HepG2 (cell line): ENCODE measurements around the gene UBC. TPM values are rescaled to one million over a fixed set of nuclear protein-coding genes. Genes with fewer than 3 reads are reported as not detected.

Source experiments
- EEA1 ChIP-seq: sonication (generic); formaldehyde crosslinking; IDR thresholded peaks from 2 replicates; pipeline ENCODE4 v1.5.1; 2020; ENCODE audit warnings: mild to moderate bottlenecking, missing genetic modification reagents, borderline replicate concordance
- FOXA3 ChIP-seq: IDR thresholded peaks from 2 replicates; pipeline ENCODE4 v1.6.1; 2016; ENCODE audit warnings: missing genetic modification reagents, missing compliant biosample characterization
- HDAC2 ChIP-seq: sonication (generic); formaldehyde crosslinking; IDR thresholded peaks from 2 replicates; pipeline ENCODE4 v1.4.0; 2020; ENCODE audit warnings: missing genetic modification reagents
- HNF4A ChIP-seq: sonication (generic); formaldehyde crosslinking; IDR thresholded peaks from 2 replicates; pipeline ENCODE4 v1.4.0; 2020; ENCODE audit warnings: missing genetic modification reagents
- KAT2B ChIP-seq: fragments of 150-350 bp; IDR thresholded peaks from 2 replicates; pipeline ENCODE4 v1.6.1; 2014; ENCODE audit warnings: low read depth, low read length, borderline replicate concordance
- KDM2A ChIP-seq: sonication (generic); formaldehyde crosslinking; IDR thresholded peaks from 2 replicates; pipeline ENCODE4 v1.4.0; 2020; ENCODE audit warnings: low read depth, missing genetic modification reagents, borderline replicate concordance
- NCOA1 ChIP-seq: sonication (generic); formaldehyde crosslinking; IDR thresholded peaks from 2 replicates; pipeline ENCODE4 v1.9.0; 2021; ENCODE audit warnings: missing genetic modification reagents
- NFE2 ChIP-seq: sonication (generic); formaldehyde crosslinking; IDR thresholded peaks from 2 replicates; pipeline ENCODE4 v1.4.0; 2020; ENCODE audit warnings: missing genetic modification reagents
- SMAD9 ChIP-seq: sonication (generic); formaldehyde crosslinking; IDR thresholded peaks from 2 replicates; pipeline ENCODE4 v1.5.1; 2020; ENCODE audit warnings: mild to moderate bottlenecking, missing genetic modification reagents
- ZNF337 ChIP-seq: sonication (generic); formaldehyde crosslinking; IDR thresholded peaks from 2 replicates; pipeline ENCODE4 v1.5.1; 2020; ENCODE audit warnings: missing genetic modification reagents, low read depth, mild to moderate bottlenecking, borderline replicate concordance
- ZNF33A ChIP-seq: sonication (generic); formaldehyde crosslinking; IDR thresholded peaks from 2 replicates; pipeline ENCODE4 v1.5.1; 2020; ENCODE audit warnings: missing genetic modification reagents, mild to moderate bottlenecking, moderate library complexity, borderline replicate concordance
- polyA plus RNA-seq, 8 experiments: library from polyadenylated mRNA; depleted of rRNA in 3 of 8; stranded (reverse) in 7 of 8; unstranded in 1 of 8; fragments of >200 nt; fragmentation: Illumina TruSeq in 4 of 8; extraction: Trizol in 4 of 8; gene quantifications; 2 replicates each; pipeline versions ENCODE4 v1.2.1 to v1.2.3, GENCODE V29; 2011 to 2016; ENCODE audit warnings: low read depth in 4 of 8, missing spikeins in 1 of 8, mixed read lengths in 1 of 8; ENCODE audit not compliant: insufficient read depth in 1 of 8
- total RNA-seq, 5 experiments: library from RNA; depleted of rRNA; stranded (reverse); fragments of >200 nt; fragmentation: Illumina TruSeq; extraction: Trizol; gene quantifications; 2 replicates each; pipeline ENCODE4 v1.2.3, GENCODE V29; 2016; ENCODE audit warnings: low read depth in 1 of 5
- TF ChIP-seq, protein P1 (sequence below): sonication (generic); formaldehyde crosslinking; IDR thresholded peaks from 2 replicates; pipeline ENCODE4 v1.5.1; 2020; ENCODE audit warnings: mild to moderate bottlenecking, moderate library complexity, missing genetic modification reagents
- TF ChIP-seq, protein P2 (sequence below): IDR thresholded peaks from 2 replicates; pipeline ENCODE4 v1.6.1; 2018; ENCODE audit warnings: missing genetic modification reagents, mild to moderate bottlenecking, missing compliant biosample characterization
- TF ChIP-seq, protein P3 (sequence below): sonication (generic); formaldehyde crosslinking; IDR thresholded peaks from 2 replicates; pipeline ENCODE4 v1.5.0; 2020; ENCODE audit warnings: missing genetic modification reagents
- TF ChIP-seq, protein P4 (sequence below): IDR thresholded peaks from 2 replicates; pipeline ENCODE4 v1.4.0; 2020; ENCODE audit warnings: mild to moderate bottlenecking, missing genetic modification reagents
- TF ChIP-seq, protein P5 (sequence below): sonication (generic); formaldehyde crosslinking; IDR thresholded peaks from 2 replicates; pipeline ENCODE4 v1.8.0; 2022; ENCODE audit warnings: missing genetic modification reagents, mild to moderate bottlenecking, moderate library complexity, borderline replicate concordance

The UBC gene
- total and polyA plus RNA-seq, 2 of the 13 experiments (the other 11 are each of a cell fraction or from before 2014, with no cell fraction given): 805 to 1,432 TPM

DNA sequence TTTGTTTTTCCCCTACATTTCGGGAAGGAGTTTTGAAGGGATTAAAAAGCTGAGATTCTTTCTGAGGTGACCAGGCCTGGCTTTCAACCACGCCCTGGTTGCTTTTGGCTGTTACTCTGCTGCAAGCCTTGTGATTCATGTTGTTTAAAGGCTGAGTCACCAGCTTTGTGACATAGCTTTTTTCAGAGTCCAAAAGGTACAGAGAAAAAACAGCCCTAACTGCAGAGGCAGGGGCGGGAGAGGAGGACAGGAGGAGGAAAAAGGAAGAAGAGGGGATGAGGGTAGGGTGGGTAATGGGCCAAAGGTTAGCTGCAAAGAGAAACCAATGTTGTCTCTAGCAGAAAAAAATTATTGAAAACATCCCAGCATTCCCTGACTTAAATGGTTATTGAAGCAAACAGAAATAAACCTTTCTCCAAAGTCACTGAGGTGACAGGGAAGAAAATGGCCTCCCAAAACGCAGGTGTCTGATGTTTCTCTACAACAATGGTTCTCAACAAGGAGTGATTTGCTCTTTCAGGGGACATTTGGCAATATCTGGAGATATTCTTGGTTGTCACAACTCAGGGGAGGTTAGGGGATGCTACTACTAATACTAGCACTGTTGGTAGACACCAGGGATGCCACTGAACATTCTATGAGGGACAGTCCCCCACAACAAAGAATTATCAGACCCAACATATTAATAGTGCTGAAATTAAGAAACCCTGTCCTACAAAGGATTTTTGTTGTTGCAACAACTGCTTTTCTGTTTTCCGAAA, 2.1 kb upstream of the UBC start (continued):
- TF ChIP-seq, protein P1, sequence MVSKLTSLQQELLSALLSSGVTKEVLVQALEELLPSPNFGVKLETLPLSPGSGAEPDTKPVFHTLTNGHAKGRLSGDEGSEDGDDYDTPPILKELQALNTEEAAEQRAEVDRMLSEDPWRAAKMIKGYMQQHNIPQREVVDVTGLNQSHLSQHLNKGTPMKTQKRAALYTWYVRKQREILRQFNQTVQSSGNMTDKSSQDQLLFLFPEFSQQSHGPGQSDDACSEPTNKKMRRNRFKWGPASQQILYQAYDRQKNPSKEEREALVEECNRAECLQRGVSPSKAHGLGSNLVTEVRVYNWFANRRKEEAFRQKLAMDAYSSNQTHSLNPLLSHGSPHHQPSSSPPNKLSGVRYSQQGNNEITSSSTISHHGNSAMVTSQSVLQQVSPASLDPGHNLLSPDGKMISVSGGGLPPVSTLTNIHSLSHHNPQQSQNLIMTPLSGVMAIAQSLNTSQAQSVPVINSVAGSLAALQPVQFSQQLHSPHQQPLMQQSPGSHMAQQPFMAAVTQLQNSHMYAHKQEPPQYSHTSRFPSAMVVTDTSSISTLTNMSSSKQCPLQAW (CRISPR knock-in tag): peak; percentile 62
- TF ChIP-seq, protein P2, sequence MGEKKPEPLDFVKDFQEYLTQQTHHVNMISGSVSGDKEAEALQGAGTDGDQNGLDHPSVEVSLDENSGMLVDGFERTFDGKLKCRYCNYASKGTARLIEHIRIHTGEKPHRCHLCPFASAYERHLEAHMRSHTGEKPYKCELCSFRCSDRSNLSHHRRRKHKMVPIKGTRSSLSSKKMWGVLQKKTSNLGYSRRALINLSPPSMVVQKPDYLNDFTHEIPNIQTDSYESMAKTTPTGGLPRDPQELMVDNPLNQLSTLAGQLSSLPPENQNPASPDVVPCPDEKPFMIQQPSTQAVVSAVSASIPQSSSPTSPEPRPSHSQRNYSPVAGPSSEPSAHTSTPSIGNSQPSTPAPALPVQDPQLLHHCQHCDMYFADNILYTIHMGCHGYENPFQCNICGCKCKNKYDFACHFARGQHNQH (CRISPR knock-in tag): peak; percentile 68
- TF ChIP-seq EEA1 (CRISPR knock-in tag) (no peak), KAT2B (no peak), FOXA3 (CRISPR knock-in tag) (peak; percentile 78), HDAC2 (CRISPR knock-in tag) (peak; percentile 48), ZNF337 (CRISPR knock-in tag) (no peak), SMAD9 (no peak), ZNF33A (CRISPR knock-in tag) (no peak), NCOA1 (CRISPR knock-in tag) (no peak), KDM2A (no peak), NFE2 (peak; percentile 73; the same call in 1 of the 2 replicates), HNF4A (peak; percentile 88)
- TF ChIP-seq, protein P3, sequence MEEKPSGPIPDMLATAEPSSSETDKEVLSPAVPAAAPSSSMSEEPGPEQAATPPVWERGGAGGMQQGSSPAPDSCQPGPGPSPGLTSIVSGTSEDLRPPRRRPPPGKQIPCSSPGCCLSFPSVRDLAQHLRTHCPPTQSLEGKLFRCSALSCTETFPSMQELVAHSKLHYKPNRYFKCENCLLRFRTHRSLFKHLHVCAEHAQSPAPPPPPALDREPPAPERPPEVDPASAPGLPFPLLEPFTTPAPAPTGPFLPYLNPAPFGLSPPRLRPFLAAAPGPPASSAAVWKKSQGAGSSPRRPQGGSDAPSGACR (CRISPR knock-in tag): no peak
- TF ChIP-seq, protein P4, sequence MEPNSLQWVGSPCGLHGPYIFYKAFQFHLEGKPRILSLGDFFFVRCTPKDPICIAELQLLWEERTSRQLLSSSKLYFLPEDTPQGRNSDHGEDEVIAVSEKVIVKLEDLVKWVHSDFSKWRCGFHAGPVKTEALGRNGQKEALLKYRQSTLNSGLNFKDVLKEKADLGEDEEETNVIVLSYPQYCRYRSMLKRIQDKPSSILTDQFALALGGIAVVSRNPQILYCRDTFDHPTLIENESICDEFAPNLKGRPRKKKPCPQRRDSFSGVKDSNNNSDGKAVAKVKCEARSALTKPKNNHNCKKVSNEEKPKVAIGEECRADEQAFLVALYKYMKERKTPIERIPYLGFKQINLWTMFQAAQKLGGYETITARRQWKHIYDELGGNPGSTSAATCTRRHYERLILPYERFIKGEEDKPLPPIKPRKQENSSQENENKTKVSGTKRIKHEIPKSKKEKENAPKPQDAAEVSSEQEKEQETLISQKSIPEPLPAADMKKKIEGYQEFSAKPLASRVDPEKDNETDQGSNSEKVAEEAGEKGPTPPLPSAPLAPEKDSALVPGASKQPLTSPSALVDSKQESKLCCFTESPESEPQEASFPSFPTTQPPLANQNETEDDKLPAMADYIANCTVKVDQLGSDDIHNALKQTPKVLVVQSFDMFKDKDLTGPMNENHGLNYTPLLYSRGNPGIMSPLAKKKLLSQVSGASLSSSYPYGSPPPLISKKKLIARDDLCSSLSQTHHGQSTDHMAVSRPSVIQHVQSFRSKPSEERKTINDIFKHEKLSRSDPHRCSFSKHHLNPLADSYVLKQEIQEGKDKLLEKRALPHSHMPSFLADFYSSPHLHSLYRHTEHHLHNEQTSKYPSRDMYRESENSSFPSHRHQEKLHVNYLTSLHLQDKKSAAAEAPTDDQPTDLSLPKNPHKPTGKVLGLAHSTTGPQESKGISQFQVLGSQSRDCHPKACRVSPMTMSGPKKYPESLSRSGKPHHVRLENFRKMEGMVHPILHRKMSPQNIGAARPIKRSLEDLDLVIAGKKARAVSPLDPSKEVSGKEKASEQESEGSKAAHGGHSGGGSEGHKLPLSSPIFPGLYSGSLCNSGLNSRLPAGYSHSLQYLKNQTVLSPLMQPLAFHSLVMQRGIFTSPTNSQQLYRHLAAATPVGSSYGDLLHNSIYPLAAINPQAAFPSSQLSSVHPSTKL (CRISPR knock-in tag): peak; percentile 41; the same call in 1 of the 2 replicates
- TF ChIP-seq, protein P5, sequence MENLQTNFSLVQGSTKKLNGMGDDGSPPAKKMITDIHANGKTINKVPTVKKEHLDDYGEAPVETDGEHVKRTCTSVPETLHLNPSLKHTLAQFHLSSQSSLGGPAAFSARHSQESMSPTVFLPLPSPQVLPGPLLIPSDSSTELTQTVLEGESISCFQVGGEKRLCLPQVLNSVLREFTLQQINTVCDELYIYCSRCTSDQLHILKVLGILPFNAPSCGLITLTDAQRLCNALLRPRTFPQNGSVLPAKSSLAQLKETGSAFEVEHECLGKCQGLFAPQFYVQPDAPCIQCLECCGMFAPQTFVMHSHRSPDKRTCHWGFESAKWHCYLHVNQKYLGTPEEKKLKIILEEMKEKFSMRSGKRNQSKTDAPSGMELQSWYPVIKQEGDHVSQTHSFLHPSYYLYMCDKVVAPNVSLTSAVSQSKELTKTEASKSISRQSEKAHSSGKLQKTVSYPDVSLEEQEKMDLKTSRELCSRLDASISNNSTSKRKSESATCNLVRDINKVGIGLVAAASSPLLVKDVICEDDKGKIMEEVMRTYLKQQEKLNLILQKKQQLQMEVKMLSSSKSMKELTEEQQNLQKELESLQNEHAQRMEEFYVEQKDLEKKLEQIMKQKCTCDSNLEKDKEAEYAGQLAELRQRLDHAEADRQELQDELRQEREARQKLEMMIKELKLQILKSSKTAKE (CRISPR knock-in tag): no peak
